ENCODE data around the gene LRP5.

LRP5 gene

GRCh38 chr11:68372625-68373024, 60.2 kb downstream of the LRP5 start:
- Histone ChIP-seq H4K20me1 (ENCODE audit: control insufficient read depth, insufficient read depth, low read depth, low read length) (no peaks in the 10 kb centered on the region), H3K4me3 (ENCODE audit: low read length) (no peak overlapping the region), H3K9me2 (replicated peaks; ENCODE audit: control insufficient read depth, low read length) (no peaks in the 10 kb centered on the region), H3K79me2 (ENCODE audit: control insufficient read depth, low read length) (no peaks in the 10 kb centered on the region), H3F3A (ENCODE audit: control insufficient read depth, insufficient read depth) (peaks cover 3% of the 10 kb centered on the region), H3K27me3 (ENCODE audit: control insufficient read depth, low read length) (no peaks in the 10 kb centered on the region), H3K4me1 (ENCODE audit: control insufficient read depth, low read length) (peaks cover 46% of the 10 kb centered on the region), H3K4me2 (ENCODE audit: low read length) (no peak overlapping the region), H3K36me3 (ENCODE audit: control insufficient read depth, low read length) (no peaks in the 10 kb centered on the region), H3K27ac (ENCODE audit: low read depth, low read length) (no peak overlapping the region), H3K9me3 (ENCODE audit: control insufficient read depth, insufficient read depth, low read length) (no peaks in the 10 kb centered on the region)
- TF ChIP-seq, protein P1, sequence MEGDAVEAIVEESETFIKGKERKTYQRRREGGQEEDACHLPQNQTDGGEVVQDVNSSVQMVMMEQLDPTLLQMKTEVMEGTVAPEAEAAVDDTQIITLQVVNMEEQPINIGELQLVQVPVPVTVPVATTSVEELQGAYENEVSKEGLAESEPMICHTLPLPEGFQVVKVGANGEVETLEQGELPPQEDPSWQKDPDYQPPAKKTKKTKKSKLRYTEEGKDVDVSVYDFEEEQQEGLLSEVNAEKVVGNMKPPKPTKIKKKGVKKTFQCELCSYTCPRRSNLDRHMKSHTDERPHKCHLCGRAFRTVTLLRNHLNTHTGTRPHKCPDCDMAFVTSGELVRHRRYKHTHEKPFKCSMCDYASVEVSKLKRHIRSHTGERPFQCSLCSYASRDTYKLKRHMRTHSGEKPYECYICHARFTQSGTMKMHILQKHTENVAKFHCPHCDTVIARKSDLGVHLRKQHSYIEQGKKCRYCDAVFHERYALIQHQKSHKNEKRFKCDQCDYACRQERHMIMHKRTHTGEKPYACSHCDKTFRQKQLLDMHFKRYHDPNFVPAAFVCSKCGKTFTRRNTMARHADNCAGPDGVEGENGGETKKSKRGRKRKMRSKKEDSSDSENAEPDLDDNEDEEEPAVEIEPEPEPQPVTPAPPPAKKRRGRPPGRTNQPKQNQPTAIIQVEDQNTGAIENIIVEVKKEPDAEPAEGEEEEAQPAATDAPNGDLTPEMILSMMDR (IDR thresholded peaks at IDR 0.05; ENCODE audit: low read depth, low read length, poor library complexity, severe bottlenecking): no peak
- no peak for TF ChIP-seq EZH2phosphoT487 (IDR thresholded peaks at IDR 0.05; ENCODE audit: borderline replicate concordance, low read length)

DNA sequence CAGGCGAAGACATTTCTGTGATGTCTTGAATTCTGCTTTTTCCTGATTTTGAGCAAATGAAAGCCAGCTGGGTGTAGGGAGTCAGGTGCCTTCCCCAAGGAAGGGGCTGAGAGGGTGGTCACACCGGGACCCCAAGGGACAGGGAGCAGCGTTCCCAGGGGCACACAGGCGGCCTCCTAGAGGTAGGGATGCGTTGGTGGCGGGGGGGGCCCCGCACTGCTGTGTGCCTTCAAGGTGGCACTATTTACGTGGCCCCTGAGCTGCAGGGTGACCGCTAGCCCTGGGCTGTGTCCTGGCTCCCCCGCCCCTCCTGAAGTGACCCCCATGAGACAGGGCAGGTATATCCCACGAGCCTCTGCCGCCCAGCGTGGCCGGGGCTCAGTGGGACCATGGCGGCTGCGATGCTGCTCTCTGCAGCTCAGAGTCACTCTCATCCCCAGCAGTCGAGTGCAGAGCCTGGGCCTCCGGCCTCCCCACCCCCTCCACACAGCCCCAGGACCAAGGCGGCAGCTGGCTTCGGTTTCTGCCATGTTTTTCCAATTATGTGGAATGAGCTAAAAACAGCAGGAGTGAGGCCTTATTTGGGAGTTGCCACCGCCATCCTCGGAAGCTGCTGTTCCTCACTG, 60.9 kb downstream of the LRP5 start:
- Histone ChIP-seq H3K36me3 (ENCODE audit: control insufficient read depth, low read length) (no peaks in the 10 kb centered on the region), H3K4me2 (ENCODE audit: low read length) (peak overlapping the region; percentile 26; the same call in 1 of the 2 replicates), H3K9me3 (ENCODE audit: control insufficient read depth, insufficient read depth, low read length) (no peaks in the 10 kb centered on the region), H3K9me2 (replicated peaks; ENCODE audit: control insufficient read depth, low read length) (no peaks in the 10 kb centered on the region), H3K27me3 (ENCODE audit: control insufficient read depth, low read length) (no peaks in the 10 kb centered on the region), H3K4me3 (ENCODE audit: low read length) (no peak overlapping the region), H3F3A (ENCODE audit: control insufficient read depth, insufficient read depth) (peaks cover 3% of the 10 kb centered on the region), H4K20me1 (ENCODE audit: control insufficient read depth, insufficient read depth, low read depth, low read length) (no peaks in the 10 kb centered on the region), H3K27ac (ENCODE audit: low read depth, low read length) (no peak overlapping the region), H3K79me2 (ENCODE audit: control insufficient read depth, low read length) (no peaks in the 10 kb centered on the region), H3K4me1 (ENCODE audit: control insufficient read depth, low read length) (peaks cover 46% of the 10 kb centered on the region)
- TF ChIP-seq EZH2phosphoT487 (IDR thresholded peaks at IDR 0.05; ENCODE audit: borderline replicate concordance, low read length): no peak
- TF ChIP-seq, protein P1 (IDR thresholded peaks at IDR 0.05; ENCODE audit: low read depth, low read length, poor library complexity, severe bottlenecking): no peak

- Histone ChIP-seq H3K4me3 (ENCODE audit: low read length) (0 out of 2 replicates have a peak overlapping the region, but pooled peaks have one; percentile 7), H3K9me3 (ENCODE audit: control insufficient read depth, insufficient read depth, low read length) (no peaks in the 10 kb centered on the region), H3K36me3 (ENCODE audit: control insufficient read depth, low read length) (no peaks in the 10 kb centered on the region), H3K9me2 (replicated peaks; ENCODE audit: control insufficient read depth, low read length) (no peaks in the 10 kb centered on the region), H3F3A (ENCODE audit: control insufficient read depth, insufficient read depth) (peaks cover 3% of the 10 kb centered on the region), H3K79me2 (ENCODE audit: control insufficient read depth, low read length) (no peaks in the 10 kb centered on the region), H3K27me3 (ENCODE audit: control insufficient read depth, low read length) (no peaks in the 10 kb centered on the region), H4K20me1 (ENCODE audit: control insufficient read depth, insufficient read depth, low read depth, low read length) (no peaks in the 10 kb centered on the region), H3K4me1 (ENCODE audit: control insufficient read depth, low read length) (peaks cover 49% of the 10 kb centered on the region), H3K27ac (ENCODE audit: low read depth, low read length) (no peak overlapping the region), H3K4me2 (ENCODE audit: low read length) (peak overlapping the region; percentile 26)
- TF ChIP-seq EZH2phosphoT487 (IDR thresholded peaks at IDR 0.05; ENCODE audit: borderline replicate concordance, low read length): no peak
- TF ChIP-seq, protein P1 (IDR thresholded peaks at IDR 0.05; ENCODE audit: low read depth, low read length, poor library complexity, severe bottlenecking): no peak
Measured at GRCh38 chr11:68373815-68374501, 61.6 kb downstream of the LRP5 start.
